ENCODE measurements around the gene SLC26A3. TPM values are rescaled to one million over a fixed set of nuclear protein-coding genes. Genes with fewer than 3 reads are reported as not detected.

The SLC26A3 gene
- total RNA-seq, 1 experiment from 2014 or later: not detected

- POLR2A ChIA-PET (ENCODE audit: unreplicated experiment): no interaction called here
- no peaks in the 10 kb centered on the region for H3F3A ChIP-seq (ENCODE audit: low read length, unreplicated experiment)
- BruUV-seq (replicated peaks): no TSS peak
These were observed 14.4 kb downstream of the SLC26A3 start for GRCh38 chr7:107788662-107789061.

GRCh38 chr7:107788216-107788615 is 14.8 kb downstream of the SLC26A3 start:
- H3K4me3 ChIP-seq (ENCODE audit: low read length): no peak overlapping the region
- no peaks in the 10 kb centered on the region for H3K9me3 ChIP-seq (ENCODE audit: low read length)
- H3K9me2 ChIP-seq (replicated peaks; ENCODE audit: low read length): no peaks in the 10 kb centered on the region
- ChIA-PET POLR2A (ENCODE audit: unreplicated experiment) (no interaction called here), CTCF (interaction anchor here (0.7 to 1.3 kb wide), 2 partner anchors 87 to 92 kb away, joined by 3 to 7 read pairs; no protein-coding TSS in a partner anchor)
- TF ChIP-seq EZH2phosphoT487 (IDR thresholded peaks at IDR 0.05; ENCODE audit: borderline replicate concordance, low read length): no peak
- TF ChIP-seq, protein P1, sequence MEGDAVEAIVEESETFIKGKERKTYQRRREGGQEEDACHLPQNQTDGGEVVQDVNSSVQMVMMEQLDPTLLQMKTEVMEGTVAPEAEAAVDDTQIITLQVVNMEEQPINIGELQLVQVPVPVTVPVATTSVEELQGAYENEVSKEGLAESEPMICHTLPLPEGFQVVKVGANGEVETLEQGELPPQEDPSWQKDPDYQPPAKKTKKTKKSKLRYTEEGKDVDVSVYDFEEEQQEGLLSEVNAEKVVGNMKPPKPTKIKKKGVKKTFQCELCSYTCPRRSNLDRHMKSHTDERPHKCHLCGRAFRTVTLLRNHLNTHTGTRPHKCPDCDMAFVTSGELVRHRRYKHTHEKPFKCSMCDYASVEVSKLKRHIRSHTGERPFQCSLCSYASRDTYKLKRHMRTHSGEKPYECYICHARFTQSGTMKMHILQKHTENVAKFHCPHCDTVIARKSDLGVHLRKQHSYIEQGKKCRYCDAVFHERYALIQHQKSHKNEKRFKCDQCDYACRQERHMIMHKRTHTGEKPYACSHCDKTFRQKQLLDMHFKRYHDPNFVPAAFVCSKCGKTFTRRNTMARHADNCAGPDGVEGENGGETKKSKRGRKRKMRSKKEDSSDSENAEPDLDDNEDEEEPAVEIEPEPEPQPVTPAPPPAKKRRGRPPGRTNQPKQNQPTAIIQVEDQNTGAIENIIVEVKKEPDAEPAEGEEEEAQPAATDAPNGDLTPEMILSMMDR (conservative IDR thresholded peaks at IDR 0.05; ENCODE audit: low read depth, low read length): no peak
- no peak for TF ChIP-seq EZH2 (IDR thresholded peaks at IDR 0.05; ENCODE audit: low read length, unreplicated experiment)
- no peak overlapping the region for H3K9ac ChIP-seq (ENCODE audit: low read length)
- peaks cover 15% of the 10 kb centered on the region for H3K27me3 ChIP-seq (ENCODE audit: low read length)
- H3K4me1 ChIP-seq (ENCODE audit: insufficient read depth, low read length): no peaks in the 10 kb centered on the region
- H3F3A ChIP-seq (ENCODE audit: low read length, unreplicated experiment): no peaks in the 10 kb centered on the region
- DNase-seq (no peak), ATAC-seq (no peak)
- no TSS peak for BruUV-seq (replicated peaks)
- no peaks in the 10 kb centered on the region for H3K36me3 ChIP-seq (ENCODE audit: low read depth, low read length)
- no peaks in the 10 kb centered on the region for H3K79me2 ChIP-seq (ENCODE audit: low read length)
- intact Hi-C loops (cut with micrococcal nuclease): no loop called here
- no peak overlapping the region for H2AFZ ChIP-seq (ENCODE audit: low read length)
- H4K20me1 ChIP-seq (ENCODE audit: low read length): no peaks in the 10 kb centered on the region
- H3K27ac ChIP-seq (ENCODE audit: low read length): no peak overlapping the region
- no peak overlapping the region for H3K4me2 ChIP-seq (ENCODE audit: low read length)

More at GRCh38 chr7:107788662-107789061, 14.4 kb downstream of the SLC26A3 start:
- DNase-seq (no peak), ATAC-seq (no peak)
- H4K20me1 ChIP-seq (ENCODE audit: low read length): no peaks in the 10 kb centered on the region
- H3K27me3 ChIP-seq (ENCODE audit: low read length): peaks cover 16% of the 10 kb centered on the region
- no peaks in the 10 kb centered on the region for H3K36me3 ChIP-seq (ENCODE audit: low read depth, low read length)
- no peak overlapping the region for H3K4me3 ChIP-seq (ENCODE audit: low read length)
- CTCF ChIA-PET: interaction anchor here (0.7 to 1.3 kb wide), 2 partner anchors 86 to 91 kb away, joined by 3 to 7 read pairs; no protein-coding TSS in a partner anchor
- no peaks in the 10 kb centered on the region for H3K9me2 ChIP-seq (replicated peaks; ENCODE audit: low read length)
- TF ChIP-seq, protein P1 (conservative IDR thresholded peaks at IDR 0.05; ENCODE audit: low read depth, low read length): no peak
- TF ChIP-seq EZH2 (IDR thresholded peaks at IDR 0.05; ENCODE audit: low read length, unreplicated experiment): no peak
- TF ChIP-seq EZH2phosphoT487 (IDR thresholded peaks at IDR 0.05; ENCODE audit: borderline replicate concordance, low read length): no peak
- H3K79me2 ChIP-seq (ENCODE audit: low read length): no peaks in the 10 kb centered on the region
- no peak overlapping the region for H3K4me2 ChIP-seq (ENCODE audit: low read length)
- no peak overlapping the region for H2AFZ ChIP-seq (ENCODE audit: low read length)
- H3K9me3 ChIP-seq (ENCODE audit: low read length): no peaks in the 10 kb centered on the region
- no peak overlapping the region for H3K27ac ChIP-seq (ENCODE audit: low read length)
- no peak overlapping the region for H3K9ac ChIP-seq (ENCODE audit: low read length)
- intact Hi-C loops (cut with micrococcal nuclease): no loop called here
- no peaks in the 10 kb centered on the region for H3K4me1 ChIP-seq (ENCODE audit: insufficient read depth, low read length)

DNA sequence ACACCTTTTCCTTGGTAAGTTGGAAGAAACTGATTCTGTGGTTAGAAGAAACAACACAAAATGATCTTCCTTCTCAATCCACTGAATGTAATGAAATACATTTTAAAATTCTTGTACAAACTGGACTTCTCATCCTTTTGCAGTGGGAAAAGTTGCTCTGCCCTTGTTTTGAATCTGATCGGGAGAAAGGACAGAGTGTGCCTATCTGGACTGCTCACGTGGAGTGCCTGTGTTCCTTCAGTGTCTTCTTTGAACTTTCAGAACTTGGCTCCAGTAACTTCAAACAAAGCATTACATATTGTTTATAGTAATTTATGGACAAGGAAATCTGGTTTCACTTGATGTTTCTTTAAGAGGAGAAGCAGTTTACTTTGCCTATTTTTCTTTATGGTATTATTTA is 17.1 kb downstream of the SLC26A3 start:
- TF ChIP-seq, protein P1 (conservative IDR thresholded peaks at IDR 0.05; ENCODE audit: low read depth, low read length): no peak
- TF ChIP-seq EZH2 (IDR thresholded peaks at IDR 0.05; ENCODE audit: low read length, unreplicated experiment) (no peak), EZH2phosphoT487 (IDR thresholded peaks at IDR 0.05; ENCODE audit: borderline replicate concordance, low read length) (no peak)
- no peaks in the 10 kb centered on the region for H4K20me1 ChIP-seq (ENCODE audit: low read length)
- H3K4me2 ChIP-seq (ENCODE audit: low read length): no peak overlapping the region
- ChIA-PET POLR2A (ENCODE audit: unreplicated experiment) (no interaction called here), CTCF (no interaction called here)
- BruUV-seq (replicated peaks): no TSS peak
- no peaks in the 10 kb centered on the region for H3K36me3 ChIP-seq (ENCODE audit: low read depth, low read length)
- DNase-seq: no peak
- no peak overlapping the region for H3K27ac ChIP-seq (ENCODE audit: low read length)
- intact Hi-C loops (cut with micrococcal nuclease): no loop called here
- H3K27me3 ChIP-seq (ENCODE audit: low read length): peaks cover 15% of the 10 kb centered on the region
- ATAC-seq: no peak
- no peaks in the 10 kb centered on the region for H3K79me2 ChIP-seq (ENCODE audit: low read length)
- no peak overlapping the region for H3K9ac ChIP-seq (ENCODE audit: low read length)
- H3K4me3 ChIP-seq (ENCODE audit: low read length): no peak overlapping the region
- no peaks in the 10 kb centered on the region for H3K9me3 ChIP-seq (ENCODE audit: low read length)
- H3F3A ChIP-seq (ENCODE audit: low read length, unreplicated experiment): no peaks in the 10 kb centered on the region
- no peaks in the 10 kb centered on the region for H3K9me2 ChIP-seq (replicated peaks; ENCODE audit: low read length)
- no peaks in the 10 kb centered on the region for H3K4me1 ChIP-seq (ENCODE audit: insufficient read depth, low read length)
- H2AFZ ChIP-seq (ENCODE audit: low read length): no peak overlapping the region

Measured in PC-3 (cell line).